HCT116 (cell line): ENCODE results near the gene MACROD1. TPM values are rescaled to one million over a fixed set of nuclear protein-coding genes. Genes with fewer than 3 reads are reported as not detected.

Experiments
- ATAC-seq: fragments of 200-7000 bp; cut with Tn5 transposase; 2 replicates; pipeline ENCODE4 v1.9.1; 2020; ENCODE audit warnings: mild to moderate bottlenecking, moderate library complexity
- BruUV-seq: library from RNA; stranded (reverse); fragments of 400-500 nt; replicated peaks from 2 replicates; lab custom pipeline; 2021; lab: Mats Ljungman, UMichigan
- CTCF ChIA-PET: fragments of 300-600 bp; sonication (Branson Sonifier 250); formaldehyde crosslinking; loops from one replicate; lab custom pipeline; 2021; ENCODE audit warnings: antibody characterized with exemption; lab: Charles Lee
- POLR2A ChIA-PET: fragments of 300-600, 350-600 bp; sonication (Branson Sonifier 250); formaldehyde crosslinking; loops from one replicate; lab custom pipeline; 2021; ENCODE audit warnings: antibody characterized with exemption; lab: Charles Lee
- RAD21 ChIA-PET, 2 experiments: fragments of 300-600 bp; sonication (Branson Sonifier 250); formaldehyde crosslinking; loops; one replicate each; lab custom pipeline; 2023; ENCODE audit warnings: low total read pairs in 2 of 2; ENCODE audit not compliant: uncharacterized antibody in 2 of 2, unreplicated experiment in 2 of 2, low non-redundant PET in 1 of 2; lab: Charles Lee
- DNase-seq: peaks from one replicate; pipeline ENCODE4 v3.0.0-alpha.2; 2010; ENCODE audit warnings: low read depth, low spot score
- H2AFZ ChIP-seq: fragments of 200-600 bp; shearing (Covaris generic), sonication (generic); 2 replicates; pipeline ENCODE4 v1.6.1; 2017; ENCODE audit warnings: low read depth, mixed run types, mixed read lengths, antibody characterized with exemption, low read length; ENCODE audit not compliant: poor library complexity, severe bottlenecking
- H3K27ac ChIP-seq: 2 replicates; pipeline ENCODE4 v1.5.1; 2012; ENCODE audit warnings: low read depth, low read length
- H3K27me3 ChIP-seq: fragments of 200-600 bp; sonication (generic); 2 replicates; pipeline ENCODE4 v1.6.1; 2016; ENCODE audit warnings: mixed run types, low read length, mixed read lengths; ENCODE audit not compliant: insufficient read depth
- H3K36me3 ChIP-seq, 2 experiments: fragments of 200-500 bp in 1 of 2; fragments of 200-600 bp in 1 of 2; sonication (Bioruptor generic) in 1 of 2; sonication (generic) in 1 of 2; 2 replicates each; pipeline versions ENCODE4 v1.5.1 to v1.6.1; 2014 to 2016; ENCODE audit warnings: low read length in 2 of 2, inconsistent platforms in 1 of 2, mixed read lengths in 1 of 2, mixed run types in 1 of 2; ENCODE audit not compliant: insufficient read depth in 2 of 2, control insufficient read depth in 1 of 2
- H3K4me1 ChIP-seq, 2 experiments: fragments of 200-600 bp in 1 of 2; sonication (generic) in 1 of 2; 2 replicates each; pipeline versions ENCODE4 v1.5.1 to v1.6.1; 2012 to 2017; ENCODE audit warnings: low read length in 2 of 2, inconsistent platforms in 1 of 2, mild to moderate bottlenecking in 1 of 2, mixed read lengths in 1 of 2, mixed run types in 1 of 2, moderate library complexity in 1 of 2; ENCODE audit not compliant: insufficient read depth in 2 of 2, control insufficient read depth in 1 of 2
- H3K4me2 ChIP-seq: fragments of 200-600 bp; sonication (generic); 2 replicates; pipeline ENCODE4 v1.6.1; 2017; ENCODE audit warnings: mixed run types, low read length, mixed read lengths
- H3K4me3 ChIP-seq, 2 experiments: fragments of 200-600 bp in 1 of 2; sonication (generic) in 1 of 2; replicated peaks in 1 of 2; 2 replicates each; pipeline ENCODE4 v1.5.1; 2011 to 2016; ENCODE audit warnings: low read length in 2 of 2, control low read depth in 1 of 2, low read depth in 1 of 2, mild to moderate bottlenecking in 1 of 2, mixed read lengths in 1 of 2, mixed run types in 1 of 2
- H3K79me2 ChIP-seq: fragments of 200-600 bp; sonication (generic); 2 replicates; pipeline ENCODE4 v1.6.1; 2017; ENCODE audit warnings: mild to moderate bottlenecking, mixed run types, low read length, moderate library complexity, mixed read lengths; ENCODE audit not compliant: insufficient read depth
- H3K9ac ChIP-seq: fragments of 200-600 bp; sonication (generic); 2 replicates; pipeline ENCODE4 v1.6.1; 2016; ENCODE audit warnings: low read length, mixed read lengths
- H3K9me2 ChIP-seq: fragments of 200-600 bp; sonication (generic), shearing (Covaris generic); 2 replicates; pipeline ENCODE4 v1.6.1; 2017; ENCODE audit warnings: mixed run types, mild to moderate bottlenecking, moderate library complexity; ENCODE audit not compliant: insufficient read depth
- H3K9me3 ChIP-seq, 2 experiments: fragments of 200-500 bp in 1 of 2; fragments of 200-600 bp in 1 of 2; sonication (Bioruptor generic) in 1 of 2; sonication (generic) in 1 of 2; 2 replicates each; pipeline ENCODE4 v1.6.1; 2014 to 2017; ENCODE audit warnings: low read length in 2 of 2, mixed read lengths in 2 of 2, inconsistent platforms in 1 of 2, low read depth in 1 of 2, mild to moderate bottlenecking in 1 of 2, mixed run types in 1 of 2, moderate library complexity in 1 of 2; ENCODE audit not compliant: control insufficient read depth in 1 of 2, insufficient read depth in 1 of 2
- H4K20me1 ChIP-seq: fragments of 200-600 bp; sonication (generic), shearing (Covaris generic); 2 replicates; pipeline ENCODE4 v1.6.1; 2017; ENCODE audit warnings: mixed run types, mild to moderate bottlenecking, moderate library complexity; ENCODE audit not compliant: insufficient read depth
- CBX3 ChIP-seq: IDR thresholded peaks from 2 replicates; pipeline ENCODE4 v1.6.1; 2012; ENCODE audit warnings: low read depth
- EGR1 ChIP-seq: IDR thresholded peaks from 2 replicates; pipeline ENCODE4 v1.6.1; 2012; ENCODE audit warnings: low read depth
- EZH2phosphoT487 ChIP-seq: fragments of 200-600 bp; IDR thresholded peaks from 2 replicates; pipeline ENCODE4 v1.6.1; 2018; ENCODE audit warnings: antibody characterized with exemption, borderline replicate concordance
- POLR2A ChIP-seq: IDR thresholded peaks from 2 replicates; pipeline ENCODE4 v1.7.0; 2011; ENCODE audit warnings: borderline replicate concordance; ENCODE audit not compliant: insufficient read depth, insufficient read length; ENCODE audit errors: extremely low read depth
- POLR2AphosphoS5 ChIP-seq: IDR thresholded peaks from 2 replicates; pipeline ENCODE4 v1.6.1; 2011; ENCODE audit warnings: mild to moderate bottlenecking, low read depth, low read length, moderate library complexity
- SIN3A ChIP-seq: IDR thresholded peaks from 2 replicates; pipeline ENCODE4 v1.6.1; 2012; ENCODE audit warnings: low read depth
- SP1 ChIP-seq: IDR thresholded peaks from 2 replicates; pipeline ENCODE4 v1.6.1; 2012; ENCODE audit warnings: low read depth
- SRF ChIP-seq: IDR thresholded peaks from 2 replicates; pipeline ENCODE4 v1.6.1; 2012; ENCODE audit warnings: low read depth
- TCF7L2 ChIP-seq: IDR thresholded peaks from 2 replicates; pipeline ENCODE4 v1.7.0; 2011; ENCODE audit warnings: borderline replicate concordance, inconsistent platforms; ENCODE audit not compliant: insufficient read depth, insufficient read length; ENCODE audit errors: extremely low read depth
- ZFX ChIP-seq: fragments of 450-650 bp; IDR thresholded peaks from 2 replicates; pipeline ENCODE4 v1.6.1; 2017
- ZNF274 ChIP-seq: fragments of 200-500 bp; sonication (Bioruptor generic); IDR thresholded peaks from 2 replicates; pipeline ENCODE4 v1.6.1; 2014; ENCODE audit warnings: mild to moderate bottlenecking, low read depth, low read length, inconsistent platforms
- intact Hi-C: fragments of 100-400 bp; cut with micrococcal nuclease; formaldehyde crosslinking; loops from 2 replicates; pipeline ENCODE4 v1.10.0; 2022
- total RNA-seq: library from RNA; stranded (reverse); gene quantifications from one replicate; pipeline ENCODE4 v1.2.1, GENCODE V29; 2021; ENCODE audit not compliant: unreplicated experiment
- TF ChIP-seq, protein P1 (sequence below): IDR thresholded peaks from 2 replicates; pipeline ENCODE4 v1.6.1; 2012
- TF ChIP-seq, protein P2 (sequence below): IDR thresholded peaks from 2 replicates; pipeline ENCODE4 v1.6.1; 2011; ENCODE audit warnings: mild to moderate bottlenecking, low read length, moderate library complexity; ENCODE audit not compliant: insufficient replicate concordance; ENCODE audit errors: extremely low read depth
- TF ChIP-seq, protein P3 (sequence below): IDR thresholded peaks from 2 replicates; pipeline ENCODE4 v1.6.1; 2012; ENCODE audit warnings: low read depth

Gene MACROD1
- total RNA-seq, 1 experiment from 2014 or later = 61.1 TPM

DNA sequence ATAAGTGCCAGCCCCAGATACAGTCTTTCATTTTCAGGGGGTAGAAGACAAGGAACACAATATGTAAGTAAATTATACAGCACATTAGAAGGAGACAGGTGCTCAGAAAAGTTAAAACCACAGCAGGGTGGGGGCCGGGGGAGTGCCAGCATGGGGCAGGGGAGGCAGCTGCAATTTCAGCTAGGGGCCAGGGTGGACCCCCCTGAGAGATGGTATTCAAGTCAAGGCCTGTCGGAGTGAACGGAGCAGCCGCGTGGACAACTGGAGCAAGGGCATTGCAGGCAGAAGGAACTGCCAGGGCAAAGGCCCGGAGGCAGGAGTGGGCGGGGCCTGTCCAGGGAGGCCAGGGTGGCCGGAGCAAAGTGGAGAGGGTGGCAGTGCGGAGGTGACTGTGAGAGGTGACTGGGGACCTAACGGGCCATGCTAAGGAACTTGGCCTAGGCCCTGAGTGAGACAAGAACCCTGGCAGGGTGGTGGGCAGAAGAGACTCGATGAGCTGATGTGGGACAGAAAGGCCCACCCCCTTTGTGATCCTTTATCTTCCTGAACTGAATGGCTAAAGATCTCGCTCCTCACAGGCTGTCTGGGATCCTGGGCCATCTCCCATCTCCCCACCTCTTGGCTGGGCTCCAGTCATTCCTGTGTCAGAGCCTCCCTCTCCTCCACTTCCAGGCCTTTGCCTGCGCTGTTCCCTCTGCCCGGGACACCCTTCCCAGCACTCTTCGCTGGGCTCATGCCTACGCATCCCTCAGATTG lies 152.6 kb downstream of the MACROD1 start:
- Histone ChIP-seq H3K4me2 (no peak overlapping the region), H3K36me3 (no peaks in the 10 kb centered on the region; a peak in 1 of 4 replicates), H3K27ac (no peak overlapping the region), H3K9me2 (no peaks in the 10 kb centered on the region), H3K27me3 (no peaks in the 10 kb centered on the region), H4K20me1 (no peaks in the 10 kb centered on the region), H3K9ac (no peak overlapping the region), H3K4me3 (no peak overlapping the region), H2AFZ (no peak overlapping the region), H3K4me1 (peaks cover 2% of the 10 kb centered on the region in 2 experiments; a peak in 2 of 4 replicates), H3K9me3 (peaks cover 0 to 9% of the 10 kb centered on the region in 2 experiments; a peak in 1 of 4 replicates), H3K79me2 (no peaks in the 10 kb centered on the region)
- ChIA-PET RAD21 (no interaction called here), POLR2A (no interaction called here), CTCF (no interaction called here)
- BruUV-seq = no TSS peak
- no peak for TF ChIP-seq ZFX
- TF ChIP-seq EGR1 = no peak
- TF ChIP-seq POLR2A = no peak
- TF ChIP-seq, protein P1, sequence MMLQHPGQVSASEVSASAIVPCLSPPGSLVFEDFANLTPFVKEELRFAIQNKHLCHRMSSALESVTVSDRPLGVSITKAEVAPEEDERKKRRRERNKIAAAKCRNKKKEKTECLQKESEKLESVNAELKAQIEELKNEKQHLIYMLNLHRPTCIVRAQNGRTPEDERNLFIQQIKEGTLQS = no peak
- TF ChIP-seq ZNF274 = no peak
- TF ChIP-seq EZH2phosphoT487 = no peak
- no peak for TF ChIP-seq TCF7L2
- no peak for TF ChIP-seq POLR2AphosphoS5
- TF ChIP-seq, protein P2, sequence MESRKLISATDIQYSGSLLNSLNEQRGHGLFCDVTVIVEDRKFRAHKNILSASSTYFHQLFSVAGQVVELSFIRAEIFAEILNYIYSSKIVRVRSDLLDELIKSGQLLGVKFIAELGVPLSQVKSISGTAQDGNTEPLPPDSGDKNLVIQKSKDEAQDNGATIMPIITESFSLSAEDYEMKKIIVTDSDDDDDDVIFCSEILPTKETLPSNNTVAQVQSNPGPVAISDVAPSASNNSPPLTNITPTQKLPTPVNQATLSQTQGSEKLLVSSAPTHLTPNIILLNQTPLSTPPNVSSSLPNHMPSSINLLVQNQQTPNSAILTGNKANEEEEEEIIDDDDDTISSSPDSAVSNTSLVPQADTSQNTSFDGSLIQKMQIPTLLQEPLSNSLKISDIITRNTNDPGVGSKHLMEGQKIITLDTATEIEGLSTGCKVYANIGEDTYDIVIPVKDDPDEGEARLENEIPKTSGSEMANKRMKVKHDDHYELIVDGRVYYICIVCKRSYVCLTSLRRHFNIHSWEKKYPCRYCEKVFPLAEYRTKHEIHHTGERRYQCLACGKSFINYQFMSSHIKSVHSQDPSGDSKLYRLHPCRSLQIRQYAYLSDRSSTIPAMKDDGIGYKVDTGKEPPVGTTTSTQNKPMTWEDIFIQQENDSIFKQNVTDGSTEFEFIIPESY = no peak
- TF ChIP-seq CBX3 = no peak
- TF ChIP-seq SIN3A = no peak
- TF ChIP-seq, protein P3, sequence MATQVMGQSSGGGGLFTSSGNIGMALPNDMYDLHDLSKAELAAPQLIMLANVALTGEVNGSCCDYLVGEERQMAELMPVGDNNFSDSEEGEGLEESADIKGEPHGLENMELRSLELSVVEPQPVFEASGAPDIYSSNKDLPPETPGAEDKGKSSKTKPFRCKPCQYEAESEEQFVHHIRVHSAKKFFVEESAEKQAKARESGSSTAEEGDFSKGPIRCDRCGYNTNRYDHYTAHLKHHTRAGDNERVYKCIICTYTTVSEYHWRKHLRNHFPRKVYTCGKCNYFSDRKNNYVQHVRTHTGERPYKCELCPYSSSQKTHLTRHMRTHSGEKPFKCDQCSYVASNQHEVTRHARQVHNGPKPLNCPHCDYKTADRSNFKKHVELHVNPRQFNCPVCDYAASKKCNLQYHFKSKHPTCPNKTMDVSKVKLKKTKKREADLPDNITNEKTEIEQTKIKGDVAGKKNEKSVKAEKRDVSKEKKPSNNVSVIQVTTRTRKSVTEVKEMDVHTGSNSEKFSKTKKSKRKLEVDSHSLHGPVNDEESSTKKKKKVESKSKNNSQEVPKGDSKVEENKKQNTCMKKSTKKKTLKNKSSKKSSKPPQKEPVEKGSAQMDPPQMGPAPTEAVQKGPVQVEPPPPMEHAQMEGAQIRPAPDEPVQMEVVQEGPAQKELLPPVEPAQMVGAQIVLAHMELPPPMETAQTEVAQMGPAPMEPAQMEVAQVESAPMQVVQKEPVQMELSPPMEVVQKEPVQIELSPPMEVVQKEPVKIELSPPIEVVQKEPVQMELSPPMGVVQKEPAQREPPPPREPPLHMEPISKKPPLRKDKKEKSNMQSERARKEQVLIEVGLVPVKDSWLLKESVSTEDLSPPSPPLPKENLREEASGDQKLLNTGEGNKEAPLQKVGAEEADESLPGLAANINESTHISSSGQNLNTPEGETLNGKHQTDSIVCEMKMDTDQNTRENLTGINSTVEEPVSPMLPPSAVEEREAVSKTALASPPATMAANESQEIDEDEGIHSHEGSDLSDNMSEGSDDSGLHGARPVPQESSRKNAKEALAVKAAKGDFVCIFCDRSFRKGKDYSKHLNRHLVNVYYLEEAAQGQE = no peak
- TF ChIP-seq SP1 = no peak
- no peak for TF ChIP-seq SRF
- no peak; the same call in 1 of the 2 replicates for ATAC-seq
- intact Hi-C loops = no loop called here
- DNase-seq = no peak
